KMS-11 (cell line): Measurements from ENCODE around the gene ANLN.

Source experiments
- H2AFZ ChIP-seq: fragments of 200-600 bp; sonication (generic); 2 replicates; pipeline ENCODE4 v1.6.1; 2016; ENCODE audit warnings: antibody characterized with exemption, mixed run types, low read depth
- H3K27ac ChIP-seq: fragments of 200-600 bp; sonication (generic); 2 replicates; pipeline ENCODE4 v1.6.1; 2016; ENCODE audit warnings: mild to moderate bottlenecking, mixed run types
- H3K27me3 ChIP-seq: fragments of 200-600 bp; sonication (generic); 2 replicates; pipeline ENCODE4 v1.6.1; 2017; ENCODE audit warnings: mild to moderate bottlenecking, low read depth, mixed run types, moderate library complexity; ENCODE audit not compliant: insufficient read depth
- H3K36me3 ChIP-seq: fragments of 200-600 bp; sonication (generic); 2 replicates; pipeline ENCODE4 v1.6.1; 2017; ENCODE audit warnings: mild to moderate bottlenecking, mixed run types; ENCODE audit not compliant: insufficient read depth
- H3K4me1 ChIP-seq: fragments of 200-600 bp; sonication (generic); 2 replicates; pipeline ENCODE4 v1.6.1; 2016; ENCODE audit warnings: mild to moderate bottlenecking, low read depth, mixed run types; ENCODE audit not compliant: poor library complexity, severe bottlenecking
- H3K4me2 ChIP-seq: fragments of 200-600 bp; sonication (generic); 2 replicates; pipeline ENCODE4 v1.7.0; 2016; ENCODE audit warnings: mild to moderate bottlenecking, mixed run types
- H3K4me3 ChIP-seq: fragments of 200-600 bp; sonication (generic); IDR thresholded peaks from 2 replicates; pipeline ENCODE4 v1.6.1; 2017; ENCODE audit warnings: low read depth, low read length, mixed read lengths; ENCODE audit not compliant: insufficient read depth
- H3K79me2 ChIP-seq: fragments of 200-600 bp; sonication (generic); 2 replicates; pipeline ENCODE4 v1.6.1; 2016; ENCODE audit warnings: low read depth, mixed run types; ENCODE audit not compliant: insufficient read depth
- H3K9ac ChIP-seq: fragments of 200-600 bp; sonication (generic); 2 replicates; pipeline ENCODE4 v1.6.1; 2016; ENCODE audit warnings: mild to moderate bottlenecking, mixed run types
- H4K20me1 ChIP-seq: fragments of 200-600 bp; sonication (generic); 2 replicates; pipeline ENCODE4 v1.6.1; 2016; ENCODE audit warnings: mild to moderate bottlenecking, mixed run types; ENCODE audit not compliant: insufficient read depth
- TF ChIP-seq, protein P1 (sequence below): fragments of 200-600 bp; sonication (generic); conservative IDR thresholded peaks from 2 replicates; pipeline ENCODE4 v1.6.1; 2017; ENCODE audit warnings: low read depth, mild to moderate bottlenecking, antibody characterized with exemption, low read length, moderate library complexity, mixed read lengths

Gene ANLN

DNA sequence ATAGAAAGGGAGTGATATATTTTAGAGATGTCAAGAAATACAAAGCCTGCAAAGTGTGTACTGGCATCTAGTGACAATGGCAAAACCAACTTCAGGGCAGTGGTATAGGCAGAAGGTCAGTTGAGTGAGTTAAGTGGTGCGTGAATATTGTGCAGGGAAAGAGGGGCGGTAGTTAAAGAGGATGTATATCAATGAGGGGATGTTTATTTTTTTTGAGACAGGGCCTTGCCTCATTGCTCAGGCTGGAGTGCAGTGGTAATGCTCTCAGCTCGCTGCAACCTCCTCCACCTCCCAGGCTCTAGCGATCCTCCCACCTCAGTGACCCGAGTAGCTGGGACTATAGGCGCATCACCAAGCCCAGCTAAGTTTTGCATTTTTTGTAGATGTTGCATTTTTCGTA, 13.8 kb downstream of the ANLN start:
- Histone ChIP-seq H3K36me3 (peaks cover 13% of the 10 kb centered on the region; the same call in 1 of the 2 replicates), H3K4me2 (no peak overlapping the region), H2AFZ (no peak overlapping the region), H3K4me3 (no peak overlapping the region), H3K27ac (no peak overlapping the region), H3K27me3 (no peaks in the 10 kb centered on the region), H3K4me1 (peaks cover 18% of the 10 kb centered on the region), H3K79me2 (peaks cover 3% of the 10 kb centered on the region; the same call in 1 of the 2 replicates), H4K20me1 (no peaks in the 10 kb centered on the region), H3K9ac (no peak overlapping the region)
- TF ChIP-seq, protein P1, sequence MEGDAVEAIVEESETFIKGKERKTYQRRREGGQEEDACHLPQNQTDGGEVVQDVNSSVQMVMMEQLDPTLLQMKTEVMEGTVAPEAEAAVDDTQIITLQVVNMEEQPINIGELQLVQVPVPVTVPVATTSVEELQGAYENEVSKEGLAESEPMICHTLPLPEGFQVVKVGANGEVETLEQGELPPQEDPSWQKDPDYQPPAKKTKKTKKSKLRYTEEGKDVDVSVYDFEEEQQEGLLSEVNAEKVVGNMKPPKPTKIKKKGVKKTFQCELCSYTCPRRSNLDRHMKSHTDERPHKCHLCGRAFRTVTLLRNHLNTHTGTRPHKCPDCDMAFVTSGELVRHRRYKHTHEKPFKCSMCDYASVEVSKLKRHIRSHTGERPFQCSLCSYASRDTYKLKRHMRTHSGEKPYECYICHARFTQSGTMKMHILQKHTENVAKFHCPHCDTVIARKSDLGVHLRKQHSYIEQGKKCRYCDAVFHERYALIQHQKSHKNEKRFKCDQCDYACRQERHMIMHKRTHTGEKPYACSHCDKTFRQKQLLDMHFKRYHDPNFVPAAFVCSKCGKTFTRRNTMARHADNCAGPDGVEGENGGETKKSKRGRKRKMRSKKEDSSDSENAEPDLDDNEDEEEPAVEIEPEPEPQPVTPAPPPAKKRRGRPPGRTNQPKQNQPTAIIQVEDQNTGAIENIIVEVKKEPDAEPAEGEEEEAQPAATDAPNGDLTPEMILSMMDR, result no peak

DNA sequence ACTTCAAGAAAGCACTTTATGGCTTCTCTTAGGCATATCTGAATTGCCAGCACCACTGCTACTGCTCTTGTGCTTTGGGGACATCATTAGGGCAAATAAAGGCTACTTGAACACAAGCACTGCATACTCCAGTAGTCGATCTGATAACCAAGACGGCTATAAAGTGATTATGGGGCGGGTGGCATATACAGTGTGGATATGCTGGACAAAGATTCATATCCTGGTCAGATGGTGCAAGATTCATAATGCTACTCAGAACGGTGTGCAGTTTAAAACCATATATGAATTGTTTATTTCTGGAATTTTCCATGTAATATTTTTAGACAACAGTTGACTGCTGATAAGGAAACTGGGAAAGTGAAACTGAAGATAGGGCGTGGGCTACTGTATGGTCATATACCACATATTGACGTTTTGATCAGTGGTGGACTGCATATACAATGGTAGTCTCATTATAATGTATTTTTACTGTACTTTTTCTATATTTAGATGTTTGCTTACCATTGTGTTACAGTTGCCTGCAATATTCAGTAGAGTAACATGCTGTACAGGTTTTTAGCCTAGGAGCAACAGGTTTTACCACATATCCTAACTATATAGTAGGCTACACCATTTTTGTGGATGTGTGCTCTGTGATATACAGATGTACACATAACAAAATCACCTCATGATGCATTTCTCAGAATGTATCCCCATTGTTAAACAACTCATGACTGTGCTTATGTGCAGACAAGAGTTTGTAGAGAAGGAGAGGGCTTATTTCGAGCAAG, 15.2 kb downstream of the ANLN start:
- Histone ChIP-seq H3K27ac (no peak overlapping the region; the same call in 1 of the 2 replicates), H2AFZ (no peak overlapping the region), H3K9ac (no peak overlapping the region), H4K20me1 (no peaks in the 10 kb centered on the region), H3K79me2 (peaks cover 3% of the 10 kb centered on the region; the same call in 1 of the 2 replicates), H3K36me3 (peaks cover 8% of the 10 kb centered on the region; the same call in 1 of the 2 replicates), H3K4me3 (no peak overlapping the region), H3K4me2 (0 out of 2 replicates have a peak overlapping the region, but pooled peaks have one; percentile 13), H3K27me3 (no peaks in the 10 kb centered on the region), H3K4me1 (peaks cover 18% of the 10 kb centered on the region)
- TF ChIP-seq, protein P1, result no peak

DNA sequence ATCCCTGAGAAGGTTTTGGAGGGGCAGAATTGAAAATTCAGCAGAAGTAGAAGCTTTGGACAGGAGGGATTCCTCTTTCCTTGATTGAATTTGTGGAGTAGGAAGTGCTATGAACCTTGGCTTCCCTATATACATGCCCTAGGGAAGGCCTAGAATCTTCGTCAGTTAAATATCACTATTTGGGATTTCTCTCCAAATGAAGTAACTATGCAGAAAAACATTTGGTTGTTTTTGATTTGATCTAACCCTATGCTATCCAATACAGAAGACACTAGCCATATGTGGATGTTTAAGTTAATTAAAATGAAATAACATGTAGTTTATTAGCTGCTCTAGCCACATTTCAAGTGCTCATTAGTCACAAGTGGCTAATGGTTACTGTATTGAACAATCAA, 15.7 kb downstream of the ANLN start:
- peaks cover 18% of the 10 kb centered on the region for H3K4me1 ChIP-seq
- peaks cover 6% of the 10 kb centered on the region; the same call in 1 of the 2 replicates for H3K36me3 ChIP-seq
- H3K4me3 ChIP-seq, result no peak overlapping the region
- H3K9ac ChIP-seq, result no peak overlapping the region
- no peak overlapping the region for H2AFZ ChIP-seq
- TF ChIP-seq, protein P1, result no peak
- H4K20me1 ChIP-seq, result no peaks in the 10 kb centered on the region
- no peak overlapping the region for H3K4me2 ChIP-seq
- no peak overlapping the region for H3K27ac ChIP-seq
- no peaks in the 10 kb centered on the region for H3K27me3 ChIP-seq
- peaks cover 2% of the 10 kb centered on the region; the same call in 1 of the 2 replicates for H3K79me2 ChIP-seq

DNA sequence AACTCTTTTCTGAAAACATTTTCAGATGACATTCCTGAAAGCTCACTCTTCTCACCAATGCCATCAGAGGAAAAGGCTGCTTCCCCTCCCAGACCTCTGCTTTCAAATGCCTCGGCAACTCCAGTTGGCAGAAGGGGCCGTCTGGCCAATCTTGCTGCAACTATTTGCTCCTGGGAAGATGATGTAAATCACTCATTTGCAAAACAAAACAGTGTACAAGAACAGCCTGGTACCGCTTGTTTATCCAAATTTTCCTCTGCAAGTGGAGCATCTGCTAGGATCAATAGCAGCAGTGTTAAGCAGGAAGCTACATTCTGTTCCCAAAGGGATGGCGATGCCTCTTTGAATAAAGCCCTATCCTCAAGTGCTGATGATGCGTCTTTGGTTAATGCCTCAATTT, 16.5 kb downstream of the ANLN start:
- Histone ChIP-seq H3K4me1 (peaks cover 18% of the 10 kb centered on the region), H3K9ac (no peak overlapping the region), H3K4me3 (no peak overlapping the region), H2AFZ (no peak overlapping the region), H3K79me2 (peaks cover 4% of the 10 kb centered on the region; the same call in 1 of the 2 replicates), H3K4me2 (no peak overlapping the region), H3K36me3 (peaks cover 11% of the 10 kb centered on the region; the same call in 1 of the 2 replicates), H4K20me1 (no peaks in the 10 kb centered on the region), H3K27me3 (no peaks in the 10 kb centered on the region), H3K27ac (no peak overlapping the region)
- TF ChIP-seq, protein P1, result no peak
